ENCODE measurements around the gene RNU7-1.

DNA sequence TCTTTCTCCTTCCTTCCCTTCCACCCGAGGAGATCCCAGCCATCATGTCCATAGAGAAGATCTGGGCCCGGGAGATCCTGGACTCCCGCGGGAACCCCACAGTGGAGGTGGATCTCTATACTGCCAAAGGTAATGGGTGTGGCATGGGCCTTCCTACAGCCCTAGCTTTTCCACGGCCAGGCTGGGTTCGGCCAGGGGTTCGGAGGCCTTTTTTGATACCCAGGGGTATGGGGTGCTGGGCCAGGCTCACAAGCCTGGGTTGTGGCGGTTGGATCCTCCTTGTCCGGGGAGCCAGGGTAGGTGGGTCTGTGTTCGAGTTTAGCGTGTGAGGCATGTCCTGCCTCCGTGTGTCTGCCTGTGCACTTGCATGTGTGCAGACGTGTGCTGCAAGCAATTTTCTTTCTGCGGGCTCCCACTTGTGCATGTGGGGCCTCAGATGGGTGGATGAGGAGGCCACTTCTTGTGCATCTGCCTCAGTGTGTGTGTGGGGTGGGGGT is 27.8 kb upstream of the RNU7-1 start:
- TF ChIP-seq, protein P1, sequence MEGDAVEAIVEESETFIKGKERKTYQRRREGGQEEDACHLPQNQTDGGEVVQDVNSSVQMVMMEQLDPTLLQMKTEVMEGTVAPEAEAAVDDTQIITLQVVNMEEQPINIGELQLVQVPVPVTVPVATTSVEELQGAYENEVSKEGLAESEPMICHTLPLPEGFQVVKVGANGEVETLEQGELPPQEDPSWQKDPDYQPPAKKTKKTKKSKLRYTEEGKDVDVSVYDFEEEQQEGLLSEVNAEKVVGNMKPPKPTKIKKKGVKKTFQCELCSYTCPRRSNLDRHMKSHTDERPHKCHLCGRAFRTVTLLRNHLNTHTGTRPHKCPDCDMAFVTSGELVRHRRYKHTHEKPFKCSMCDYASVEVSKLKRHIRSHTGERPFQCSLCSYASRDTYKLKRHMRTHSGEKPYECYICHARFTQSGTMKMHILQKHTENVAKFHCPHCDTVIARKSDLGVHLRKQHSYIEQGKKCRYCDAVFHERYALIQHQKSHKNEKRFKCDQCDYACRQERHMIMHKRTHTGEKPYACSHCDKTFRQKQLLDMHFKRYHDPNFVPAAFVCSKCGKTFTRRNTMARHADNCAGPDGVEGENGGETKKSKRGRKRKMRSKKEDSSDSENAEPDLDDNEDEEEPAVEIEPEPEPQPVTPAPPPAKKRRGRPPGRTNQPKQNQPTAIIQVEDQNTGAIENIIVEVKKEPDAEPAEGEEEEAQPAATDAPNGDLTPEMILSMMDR (IDR thresholded peaks at IDR 0.05; ENCODE audit: poor library complexity), result no peak
- no peak for TF ChIP-seq EZH2 (IDR thresholded peaks at IDR 0.05; ENCODE audit: borderline replicate concordance)

Data from hepatocyte (in vitro differentiated cells).